ENCODE measurements around the gene SCEL. TPM values are rescaled to one million over a fixed set of nuclear protein-coding genes. Genes with fewer than 3 reads are reported as not detected.

Gene SCEL
- total and polyA plus RNA-seq, 2 experiments from 2014 or later, result not detected

GRCh38 chr13:77494226-77494625 is 41.3 kb upstream of the SCEL start (continued):
- TF ChIP-seq CTCF (conservative IDR thresholded peaks at IDR 0.05; ENCODE audit: low read depth in 2 of 2) (no peak), ZNF462 (CRISPR knock-in tag; IDR thresholded peaks at IDR 0.05) (no peak), EZH2 (IDR thresholded peaks at IDR 0.05; ENCODE audit: low read depth, unreplicated experiment) (no peak), EZH2phosphoT487 (IDR thresholded peaks at IDR 0.05; ENCODE audit: unreplicated experiment) (no peak), NANOG (IDR thresholded peaks at IDR 0.05; ENCODE audit: borderline replicate concordance) (no peak)

- Histone ChIP-seq H2AFZ (no peak overlapping the region), H3K4me1 (ENCODE audit: insufficient read depth) (no peaks in the 10 kb centered on the region), H3K79me2 (replicated peaks; ENCODE audit: insufficient read depth) (no peaks in the 10 kb centered on the region), H3K36me3 (ENCODE audit: insufficient read depth) (no peaks in the 10 kb centered on the region), H3K9me2 (ENCODE audit: insufficient read depth) (no peaks in the 10 kb centered on the region), H3F3A (replicated peaks; ENCODE audit: low read depth) (no peaks in the 10 kb centered on the region), H3K4me2 (no peak overlapping the region), H3K27ac (ENCODE audit: low read depth) (no peak overlapping the region), H4K20me1 (replicated peaks; ENCODE audit: insufficient read depth) (no peaks in the 10 kb centered on the region), H3K4me3 (no peak overlapping the region), H3K27me3 (ENCODE audit: insufficient read depth) (no peaks in the 10 kb centered on the region)
- no peaks in the 10 kb centered on the region for H3K4me1 Mint-ChIP-seq
- H3K27ac Mint-ChIP-seq, result no peak overlapping the region
- no peaks in the 10 kb centered on the region for H3K9me3 Mint-ChIP-seq
- no peaks in the 10 kb centered on the region for H3K36me3 Mint-ChIP-seq (ENCODE audit: low read depth)
- TF ChIP-seq ETS1 (IDR thresholded peaks at IDR 0.05) (no peak), CREB1 (CRISPR knock-in tag; IDR thresholded peaks at IDR 0.05; ENCODE audit: low read depth) (no peak), NANOG (IDR thresholded peaks at IDR 0.05; ENCODE audit: borderline replicate concordance) (no peak), STAT1 (IDR thresholded peaks at IDR 0.05; ENCODE audit: unreplicated experiment) (no peak), EZH2phosphoT487 (IDR thresholded peaks at IDR 0.05; ENCODE audit: unreplicated experiment) (no peak), REST (IDR thresholded peaks at IDR 0.05; ENCODE audit: unreplicated experiment) (no peak), CTCF (conservative IDR thresholded peaks at IDR 0.05; ENCODE audit: low read depth in 2 of 2) (no peak), POLR2AphosphoS5 (IDR thresholded peaks at IDR 0.05; ENCODE audit: low read depth) (no peak), EZH2 (IDR thresholded peaks at IDR 0.05; ENCODE audit: low read depth, unreplicated experiment) (no peak)
- H3K27me3 Mint-ChIP-seq (ENCODE audit: insufficient read depth, low read depth, poor library complexity), result no peaks in the 10 kb centered on the region
- H3K4me3 Mint-ChIP-seq, result no peak overlapping the region
- no peak for ATAC-seq
- no peak for DNase-seq (ENCODE audit: low spot score)
Measured at GRCh38 chr13:77497350-77497749, 38.2 kb upstream of the SCEL start.
